Trophoblast cell (in vitro differentiated cells and primary cell): ENCODE results near the gene TEX22.

Experiments
- DNase-seq, 2 donors: peaks; one replicate each; pipeline ENCODE4 v3.0.0-alpha.2; 2016
- H2AFZ ChIP-seq: 2 replicates; pipeline ENCODE4 v1.6.1; 2013; ENCODE audit warnings: low read length, moderate library complexity, mild to moderate bottlenecking; ENCODE audit not compliant: insufficient read depth, poor library complexity
- H2AK5ac ChIP-seq: 2 replicates; pipeline ENCODE4 v1.6.1; 2013; ENCODE audit warnings: mild to moderate bottlenecking, low read length
- H2BK120ac ChIP-seq: 2 replicates; pipeline ENCODE4 v1.6.1; 2013; ENCODE audit warnings: low read length, mild to moderate bottlenecking, moderate library complexity; ENCODE audit not compliant: insufficient read depth, poor library complexity
- H2BK12ac ChIP-seq: 2 replicates; pipeline ENCODE4 v1.6.1; 2013; ENCODE audit warnings: mild to moderate bottlenecking, low read length, moderate library complexity
- H2BK5ac ChIP-seq: 2 replicates; pipeline ENCODE4 v1.6.1; 2013; ENCODE audit warnings: low read length, low read depth, moderate library complexity, mild to moderate bottlenecking; ENCODE audit not compliant: poor library complexity
- H3K14ac ChIP-seq: 2 replicates; pipeline ENCODE4 v1.6.1; 2013; ENCODE audit warnings: mild to moderate bottlenecking, low read length
- H3K18ac ChIP-seq: 2 replicates; pipeline ENCODE4 v1.6.1; 2013; ENCODE audit warnings: mild to moderate bottlenecking, low read length
- H3K23ac ChIP-seq: 2 replicates; pipeline ENCODE4 v1.6.1; 2013; ENCODE audit warnings: low read length
- H3K27ac ChIP-seq: 2 replicates; pipeline ENCODE4 v1.5.1; 2013; ENCODE audit warnings: low read depth, mild to moderate bottlenecking, inconsistent platforms, low read length, moderate library complexity
- H3K27me3 ChIP-seq: 2 replicates; pipeline ENCODE4 v1.6.1; 2013; ENCODE audit warnings: inconsistent platforms, mild to moderate bottlenecking, low read length, moderate library complexity; ENCODE audit not compliant: insufficient read depth
- H3K36me3 ChIP-seq, 2 experiments: 1 replicate in 1 of 2; 2 replicates in 1 of 2; pipeline ENCODE4 v1.6.1; 2013; ENCODE audit warnings: low read length in 2 of 2, mild to moderate bottlenecking in 2 of 2, moderate library complexity in 1 of 2; ENCODE audit not compliant: insufficient read depth in 2 of 2, control insufficient read depth in 1 of 2
- H3K4ac ChIP-seq: 2 replicates; pipeline ENCODE4 v1.6.1; 2013; ENCODE audit warnings: low read depth, mild to moderate bottlenecking, low read length, moderate library complexity
- H3K4me1 ChIP-seq, 2 experiments: 1 replicate in 1 of 2; 2 replicates in 1 of 2; pipeline ENCODE4 v1.6.1; 2013; ENCODE audit warnings: low read length in 2 of 2, mild to moderate bottlenecking in 2 of 2, moderate library complexity in 1 of 2; ENCODE audit not compliant: insufficient read depth in 2 of 2, control insufficient read depth in 1 of 2
- H3K4me2 ChIP-seq: 2 replicates; pipeline ENCODE4 v1.6.1; 2013; ENCODE audit warnings: inconsistent platforms, mild to moderate bottlenecking, low read length, moderate library complexity
- H3K4me3 ChIP-seq: 2 replicates; pipeline ENCODE4 v1.5.1; 2013; ENCODE audit warnings: mild to moderate bottlenecking, low read depth, low read length, inconsistent platforms
- H3K79me1 ChIP-seq: one replicate; pipeline ENCODE4 v1.6.1; 2013; ENCODE audit warnings: low read length
- H3K79me2 ChIP-seq: 2 replicates; pipeline ENCODE4 v1.6.1; 2013; ENCODE audit warnings: low read length, mild to moderate bottlenecking; ENCODE audit not compliant: control insufficient read depth, insufficient read depth, poor library complexity
- H3K9ac ChIP-seq: 2 replicates; pipeline ENCODE4 v1.6.1; 2013; ENCODE audit warnings: mild to moderate bottlenecking, low read length
- H3K9me3 ChIP-seq: 2 replicates; pipeline ENCODE4 v1.6.1; 2013; ENCODE audit warnings: low read depth, mild to moderate bottlenecking, control low read depth, inconsistent platforms, low read length; ENCODE audit not compliant: insufficient read depth
- H4K12ac ChIP-seq: 2 replicates; pipeline ENCODE4 v1.6.1; 2013; ENCODE audit warnings: low read depth, mild to moderate bottlenecking, low read length, moderate library complexity
- H4K8ac ChIP-seq: 2 replicates; pipeline ENCODE4 v1.6.1; 2013; ENCODE audit warnings: low read depth, mild to moderate bottlenecking, low read length, moderate library complexity
- H4K91ac ChIP-seq: one replicate; pipeline ENCODE4 v1.6.1; 2013; ENCODE audit warnings: low read depth, mild to moderate bottlenecking, low read length, moderate library complexity
- WGBS: extraction: QIAGEN DNeasy Blood & Tissue Kit; methylation state at CpG from one replicate; pipeline ENCODE4 v1.1.7; 2013; ENCODE audit warnings: missing lambda C conversion rate; ENCODE audit not compliant: insufficient read length, insufficient coverage; ENCODE audit errors: extremely low coverage; 5-methylcytosine and 5-hydroxymethylcytosine counted together

The TEX22 gene

DNA sequence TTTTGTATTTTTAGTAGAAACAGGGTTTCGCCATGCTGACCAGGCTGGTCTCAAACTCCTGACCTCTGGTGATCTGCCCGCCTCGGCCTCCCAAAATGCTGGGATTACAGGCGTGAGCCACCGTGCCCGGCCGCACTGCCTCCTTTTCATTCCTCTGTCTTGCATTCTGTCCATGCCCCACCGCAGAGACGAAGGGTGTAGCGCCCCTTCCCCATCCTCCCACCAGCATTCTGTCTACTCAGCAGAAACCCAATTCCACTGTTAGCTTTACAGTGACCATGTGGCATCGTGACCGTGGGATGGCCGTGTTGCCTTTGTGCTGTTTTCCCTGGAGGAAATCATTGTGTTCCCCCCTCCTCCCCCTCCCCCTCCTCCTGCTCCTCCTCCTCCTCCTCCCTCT, 10.3 kb downstream of the TEX22 start:
- no peak overlapping the region for H3K9ac ChIP-seq
- no peak overlapping the region for H3K18ac ChIP-seq
- no CpG with 5 or more reads among the region's 13 CpGs for WGBS
- no peak overlapping the region for H2BK5ac ChIP-seq
- H2BK120ac ChIP-seq: no peak overlapping the region
- no peak overlapping the region for H3K4me3 ChIP-seq
- no peak overlapping the region for H3K4ac ChIP-seq
- H2BK12ac ChIP-seq: no peak overlapping the region
- H3K9me3 ChIP-seq: peaks cover 10% of the 10 kb centered on the region
- H3K4me2 ChIP-seq: no peak overlapping the region
- no peak overlapping the region for H2AK5ac ChIP-seq
- H3K27me3 ChIP-seq: peaks cover 10% of the 10 kb centered on the region
- no peak for DNase-seq
- peaks cover 4 to 5% of the 10 kb centered on the region in 2 experiments for H3K4me1 ChIP-seq
- no peak overlapping the region for H2AFZ ChIP-seq
- H4K8ac ChIP-seq: no peak overlapping the region
- H3K14ac ChIP-seq: no peak overlapping the region
- H3K27ac ChIP-seq: no peak overlapping the region
- H4K12ac ChIP-seq: no peak overlapping the region
- no peaks in the 10 kb centered on the region for H3K36me3 ChIP-seq
- no peaks in the 10 kb centered on the region for H3K79me1 ChIP-seq
- H3K23ac ChIP-seq: no peak overlapping the region
- H4K91ac ChIP-seq: no peak overlapping the region
- no peaks in the 10 kb centered on the region for H3K79me2 ChIP-seq

DNA sequence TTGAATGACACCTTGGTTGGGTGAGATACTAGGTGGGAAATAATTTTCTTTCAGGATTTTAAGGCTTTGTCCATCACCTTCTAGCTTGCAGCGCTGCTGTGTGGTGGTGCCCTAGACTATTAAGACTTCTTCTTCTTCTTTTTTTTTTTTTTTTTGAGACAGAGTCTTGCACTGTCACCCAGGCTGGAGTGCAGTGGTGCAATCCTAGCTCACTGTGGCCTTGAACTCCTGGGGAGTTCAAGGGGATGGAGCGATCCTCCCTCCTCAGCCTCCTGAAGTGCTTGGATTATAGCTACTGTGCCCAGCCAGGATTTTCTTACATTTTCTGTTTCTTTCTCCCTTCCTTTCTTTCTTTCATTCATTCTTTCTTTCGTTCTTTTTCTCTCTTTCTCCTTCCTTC, 11.0 kb downstream of the TEX22 start:
- Histone ChIP-seq H2AFZ (no peak overlapping the region), H2BK5ac (no peak overlapping the region), H3K14ac (no peak overlapping the region), H2BK12ac (no peak overlapping the region), H4K8ac (no peak overlapping the region), H3K9me3 (peaks cover 9% of the 10 kb centered on the region), H3K4me2 (no peak overlapping the region), H3K4me3 (no peak overlapping the region), H3K27ac (no peak overlapping the region), H3K23ac (no peak overlapping the region), H4K12ac (no peak overlapping the region), H3K4me1 (peaks cover 4 to 6% of the 10 kb centered on the region in 2 experiments), H3K9ac (no peak overlapping the region), H3K18ac (no peak overlapping the region), H3K4ac (no peak overlapping the region), H3K79me2 (no peaks in the 10 kb centered on the region), H2BK120ac (no peak overlapping the region), H3K36me3 (no peaks in the 10 kb centered on the region), H2AK5ac (no peak overlapping the region), H4K91ac (no peak overlapping the region), H3K79me1 (peaks cover under 1% of the 10 kb centered on the region), H3K27me3 (peaks cover 13% of the 10 kb centered on the region)
- no peak for DNase-seq
- 85% methylated on average over 1 of the region's 3 CpGs for WGBS

DNA sequence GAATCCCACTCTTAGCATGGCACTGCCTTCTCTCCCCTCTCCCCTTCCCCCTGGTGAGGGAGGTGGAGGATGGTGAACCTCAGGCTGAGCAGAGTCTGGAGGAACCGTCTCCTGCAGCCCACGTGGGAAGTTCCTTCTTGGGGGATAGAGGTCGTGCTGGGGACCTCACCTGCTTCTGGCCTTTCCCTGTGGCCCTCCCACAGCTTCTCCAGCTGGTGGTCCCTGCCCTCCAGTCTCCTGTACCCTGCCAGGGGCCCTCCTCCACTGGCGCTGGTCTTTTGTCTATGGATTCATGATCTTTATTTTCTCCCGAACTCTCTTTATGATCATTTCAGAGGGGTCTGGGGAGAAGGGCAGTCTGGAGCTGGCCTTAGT, 12.3 kb downstream of the TEX22 start:
- Histone ChIP-seq H3K36me3 (no peaks in the 10 kb centered on the region), H2BK12ac (no peak overlapping the region), H4K91ac (no peak overlapping the region), H2BK120ac (no peak overlapping the region), H3K18ac (no peak overlapping the region), H3K14ac (no peak overlapping the region), H3K4me1 (peaks cover 7 to 9% of the 10 kb centered on the region in 2 experiments), H2BK5ac (no peak overlapping the region), H3K4ac (no peak overlapping the region), H3K27ac (no peak overlapping the region), H3K4me2 (no peak overlapping the region), H3K4me3 (no peak overlapping the region), H4K8ac (no peak overlapping the region), H4K12ac (no peak overlapping the region), H2AK5ac (no peak overlapping the region), H3K9ac (no peak overlapping the region), H3K9me3 (peaks cover 6% of the 10 kb centered on the region), H3K27me3 (peaks cover 13% of the 10 kb centered on the region), H3K79me1 (peaks cover 7% of the 10 kb centered on the region), H3K79me2 (no peaks in the 10 kb centered on the region), H3K23ac (no peak overlapping the region), H2AFZ (no peak overlapping the region)
- no peak for DNase-seq
- WGBS: no CpG with 5 or more reads among the region's 5 CpGs

DNA sequence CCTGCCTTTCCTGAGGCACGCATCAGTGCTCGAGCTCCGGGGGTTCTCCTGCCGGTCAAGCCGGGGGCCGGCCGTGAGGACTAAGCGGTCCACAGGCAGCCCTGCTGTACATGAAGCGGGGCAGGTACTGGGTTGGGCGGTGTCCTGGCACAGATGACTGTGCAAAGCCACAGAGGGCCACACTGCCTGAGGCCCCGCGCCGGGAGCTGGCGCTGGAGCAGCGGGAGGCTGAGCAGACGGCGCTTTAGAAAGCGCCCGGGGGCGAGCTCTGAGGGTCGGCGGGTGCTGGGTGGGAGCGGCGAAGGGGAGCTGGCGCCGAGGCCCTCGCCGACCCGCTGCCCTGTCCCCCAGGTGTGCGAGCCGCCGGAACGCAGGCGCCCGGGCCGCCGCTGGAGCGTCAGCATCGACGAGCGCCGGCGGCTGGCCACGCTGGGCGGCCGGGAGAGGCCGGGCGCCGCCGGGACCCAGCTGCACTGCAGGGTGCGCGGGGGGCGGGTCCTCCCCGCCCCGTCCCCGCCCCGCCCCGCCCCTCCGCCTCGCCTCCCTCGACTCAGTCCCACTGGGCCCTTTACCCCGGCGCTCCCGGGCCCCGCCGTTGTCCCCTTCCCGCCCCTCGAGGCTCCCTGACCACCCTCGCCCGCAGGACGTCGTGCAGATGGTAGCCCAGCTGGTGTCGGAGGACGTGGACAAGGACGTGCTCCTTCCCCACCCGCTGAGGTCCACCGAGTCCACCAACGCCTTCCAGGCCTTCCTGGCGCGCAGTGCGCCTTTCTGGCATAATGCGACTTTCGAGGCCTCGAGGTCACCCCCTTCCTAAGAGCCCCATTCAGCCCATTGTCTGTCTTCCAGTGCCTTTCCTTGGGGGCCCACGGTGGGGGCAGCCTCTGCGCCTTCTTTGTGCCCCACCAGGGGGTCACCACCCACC, 12.9 kb downstream of the TEX22 start:
- Histone ChIP-seq H3K79me2 (no peaks in the 10 kb centered on the region), H2BK12ac (no peak overlapping the region), H3K27me3 (peaks cover 13% of the 10 kb centered on the region), H3K14ac (no peak overlapping the region), H3K36me3 (no peaks in the 10 kb centered on the region), H3K4me1 (peaks cover 7 to 9% of the 10 kb centered on the region in 2 experiments), H2BK120ac (no peak overlapping the region), H3K9me3 (peaks cover 6% of the 10 kb centered on the region), H2AK5ac (no peak overlapping the region), H3K79me1 (peaks cover 7% of the 10 kb centered on the region), H2AFZ (no peak overlapping the region), H3K18ac (no peak overlapping the region), H4K8ac (no peak overlapping the region), H3K4me3 (no peak overlapping the region), H4K12ac (no peak overlapping the region), H4K91ac (no peak overlapping the region), H3K4ac (no peak overlapping the region), H2BK5ac (no peak overlapping the region), H3K4me2 (peak overlapping the region; percentile 52), H3K27ac (no peak overlapping the region), H3K23ac (no peak overlapping the region), H3K9ac (no peak overlapping the region)
- WGBS: no CpG with 5 or more reads among the region's 86 CpGs
- DNase-seq: peak; percentile 43 to 62
